GM18909 (cell line): Measurements from ENCODE around the gene SYT3.
"Not testable (repeated sequence)": the region's sequence is repeated elsewhere in the genome, so short reads cannot be mapped to it uniquely, and the experiment has no call there.

Experiments
- ATAC-seq: cut with Tn5 transposase; IDR thresholded peaks from one replicate; pipeline ENCODE4 v1.9.1; 2021; ENCODE audit warnings: mild to moderate bottlenecking; ENCODE audit not compliant: unreplicated experiment, poor library complexity

SYT3 gene

GRCh38 chr19:50644315-50644915 is 4.7 kb upstream of the SYT3 start:
- no peak for ATAC-seq

GRCh38 chr19:50640368-50640767 is 687 bp upstream of the SYT3 start:
- ATAC-seq: no peak

GRCh38 chr19:50638600-50638999 is 1.1 kb downstream of the SYT3 start:
- no peak for ATAC-seq

- no peak for ATAC-seq
Measured at GRCh38 chr19:50636317-50637085, 3.2 kb downstream of the SYT3 start.

GRCh38 chr19:50633973-50634372 is 5.7 kb downstream of the SYT3 start:
- no peak for ATAC-seq

GRCh38 chr19:50633359-50633758 is 6.3 kb downstream of the SYT3 start:
- no peak for ATAC-seq

GRCh38 chr19:50632151-50632835 is 7.4 kb downstream of the SYT3 start:
- ATAC-seq: no peak

GRCh38 chr19:50629801-50630200 is 9.9 kb downstream of the SYT3 start:
- no peak for ATAC-seq

- no peak for ATAC-seq
Measured at GRCh38 chr19:50629194-50629593, 10.5 kb downstream of the SYT3 start.

- no peak for ATAC-seq
Measured at GRCh38 chr19:50628551-50628950, 11.1 kb downstream of the SYT3 start.

GRCh38 chr19:50628146-50628545 is 11.5 kb downstream of the SYT3 start:
- ATAC-seq: no peak

GRCh38 chr19:50626795-50627194 is 12.9 kb downstream of the SYT3 start:
- no peak for ATAC-seq

- no peak for ATAC-seq
Measured at GRCh38 chr19:50626011-50626410, 13.7 kb downstream of the SYT3 start.

- no peak for ATAC-seq
Measured at GRCh38 chr19:50624949-50625600, 14.6 kb downstream of the SYT3 start.

GRCh38 chr19:50620394-50620906 is 19.2 kb downstream of the SYT3 start:
- ATAC-seq: not testable (repeated sequence)

GRCh38 chr19:50619184-50619583 is 20.5 kb downstream of the SYT3 start:
- not testable (repeated sequence) for ATAC-seq

GRCh38 chr19:50618379-50618778 is 21.3 kb downstream of the SYT3 start:
- ATAC-seq: not testable (repeated sequence)

GRCh38 chr19:50612504-50613404 is 26.9 kb downstream of the SYT3 start:
- ATAC-seq: not testable (repeated sequence)

GRCh38 chr19:50607874-50608785 is 31.6 kb downstream of the SYT3 start:
- ATAC-seq: no peak
